Testis (tissue), 3 donors: ENCODE results near the gene CAPN5. TPM values are rescaled to one million over a fixed set of nuclear protein-coding genes. Genes with fewer than 3 reads are reported as not detected.

Experiments
- DNase-seq: peaks from one replicate; pipeline ENCODE4 v3.0.0-alpha.2; 2019
- H3K27ac ChIP-seq, 2 donors: fragments of 200-600 bp; sonication (generic); one replicate each; pipeline ENCODE4 v1.5.1; 2019
- H3K27me3 ChIP-seq: fragments of 200-600 bp; sonication (generic); one replicate; pipeline ENCODE4 v1.5.1; 2019
- H3K36me3 ChIP-seq: fragments of 200-600 bp; sonication (generic); one replicate; pipeline ENCODE4 v1.5.1; 2017; ENCODE audit warnings: low read depth; ENCODE audit errors: missing control alignments
- H3K4me1 ChIP-seq: fragments of 200-600 bp; sonication (generic); one replicate; pipeline ENCODE4 v1.5.1; 2019
- H3K4me3 ChIP-seq, 2 donors: fragments of 200-600 bp; sonication (generic); one replicate each; pipeline ENCODE4 v1.5.1; 2017 to 2019
- H3K9me3 ChIP-seq: fragments of 200-600 bp; sonication (generic); one replicate; pipeline ENCODE4 v1.5.1; 2017
- CTCF ChIP-seq, 3 experiments: fragments of 450-650 bp in 2 of 3; fragments of 200-600 bp in 1 of 3; sonication (generic) in 1 of 3; IDR thresholded peaks; one replicate each; pipeline ENCODE4 v1.5.1; 2016 to 2019; ENCODE audit warnings: antibody characterized with exemption in 3 of 3, mild to moderate bottlenecking in 2 of 3, moderate library complexity in 1 of 3
- POLR2A ChIP-seq: fragments of 450-650 bp; IDR thresholded peaks from one replicate; pipeline ENCODE4 v1.6.1; 2017; ENCODE audit warnings: antibody characterized with exemption, mild to moderate bottlenecking, moderate library complexity
- WGBS, 2 donors: methylation state at CpG; one replicate each; pipeline ENCODE4 v1.1.5; 2018; 5-methylcytosine and 5-hydroxymethylcytosine counted together
- intact Hi-C: fragments of 100-400 bp; cut with DNase I; formaldehyde crosslinking; loops from one replicate; pipeline ENCODE4 v1.15.1; 2023; ENCODE audit warnings: low total_unique reads
- polyA plus RNA-seq: library from polyadenylated mRNA; stranded (reverse); fragments of 350-450 nt; fragmentation: Illumina TruSeq; extraction: RNeasy Lipid Tissue Mini Kit (QIAGEN cat#74804); gene quantifications from one replicate; pipeline ENCODE4 v1.2.3, GENCODE V29; 2014; ENCODE audit warnings: low read depth, low replicate concordance; ENCODE audit not compliant: insufficient read depth
- total RNA-seq, 2 donors: library from RNA; depleted of rRNA; stranded (reverse); fragments of >200 nt; gene quantifications; one replicate each; pipeline ENCODE4 v1.2.3, GENCODE V29; 2016

Gene CAPN5
- total and polyA plus RNA-seq, 3 donors from 2014 or later: 62.3 to 116 (median 102) TPM

DNA sequence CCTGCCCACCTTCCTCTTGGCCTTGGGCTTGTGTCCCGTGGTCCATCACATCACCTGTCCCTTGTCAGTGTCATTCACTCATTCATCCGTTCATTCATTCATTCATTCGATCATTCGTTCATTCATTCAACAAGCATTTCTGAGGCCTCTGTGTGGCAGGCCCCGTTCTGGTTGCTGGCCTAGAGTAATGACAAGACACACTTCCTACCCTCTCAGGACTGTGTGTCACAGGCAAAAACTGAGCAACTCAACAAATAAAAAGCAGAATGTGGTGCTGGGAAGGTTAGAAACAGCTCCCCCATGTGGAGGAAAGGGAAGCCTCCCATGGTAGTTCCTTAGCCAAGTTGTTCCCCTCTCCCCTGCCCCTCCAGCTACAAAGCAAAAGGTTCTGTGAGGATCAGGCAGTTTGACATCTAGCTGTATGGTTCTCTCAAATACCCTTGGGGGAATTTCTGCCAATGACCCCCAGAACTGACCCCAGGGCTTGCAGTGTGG lies 34.3 kb downstream of the CAPN5 start:
- peaks cover 16% of the 10 kb centered on the region for H3K4me1 ChIP-seq
- H3K4me3 ChIP-seq: no peak overlapping the region
- no peak for DNase-seq
- no peaks in the 10 kb centered on the region for H3K27me3 ChIP-seq
- intact Hi-C loops: no loop called here
- H3K9me3 ChIP-seq: no peaks in the 10 kb centered on the region
- H3K27ac ChIP-seq: no peak overlapping the region
- H3K36me3 ChIP-seq: no peaks in the 10 kb centered on the region
- TF ChIP-seq POLR2A (no peak), CTCF (IDR thresholded peaks at IDR 0.05) (peak in 2 of 3 experiments; percentile 17 to 30)
- WGBS, 2 donors: 87 to 91% methylated on average over 5 of the region's 5 CpGs

GRCh38 chr11:77102246-77103210 lies 35.8 kb downstream of the CAPN5 start, which contains the start of gene OMP:
Gene OMP, plus strand, starts transcription at chr11:77102840. Its CDS starts 0 bp downstream, at chr11:77102840.
- Histone ChIP-seq H3K9me3 (no peaks in the 10 kb centered on the region), H3K4me1 (peaks cover 29% of the 10 kb centered on the region), H3K36me3 (no peaks in the 10 kb centered on the region), H3K4me3 (no peak within 1 kb of the TSS), H3K27me3 (no peaks in the 10 kb centered on the region), H3K27ac (no peak within 1 kb of the TSS)
- no peak for TF ChIP-seq POLR2A
- TF ChIP-seq CTCF (IDR thresholded peaks at IDR 0.05): no peak
- no peak for DNase-seq
- whole genome bisulfite sequencing, 2 donors: 89% methylated on average over 30 to 37 of the region's 37 CpGs
- intact Hi-C loops: no loop called here

DNA sequence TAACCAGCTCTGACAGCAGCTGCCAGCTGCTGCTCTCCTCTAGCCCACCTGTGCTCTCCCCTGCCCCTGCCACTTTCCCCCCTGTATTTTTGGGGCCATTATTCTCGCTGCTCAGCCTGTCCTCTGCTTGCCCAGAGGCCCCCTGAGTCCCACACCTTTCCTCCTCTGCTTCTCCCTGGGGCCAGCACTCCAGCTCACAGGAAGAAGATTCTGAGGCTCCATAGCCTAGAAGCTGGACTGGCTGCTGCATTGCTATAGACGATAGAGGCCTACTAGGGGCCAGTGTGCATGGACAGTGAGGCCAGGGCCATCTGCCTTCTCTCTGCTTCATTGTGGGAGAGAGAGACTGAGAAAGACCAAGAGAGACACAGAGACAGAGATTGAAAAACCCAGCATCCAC lies 36.5 kb downstream of the CAPN5 start:
- peaks cover 37% of the 10 kb centered on the region for H3K4me1 ChIP-seq
- no peak overlapping the region for H3K27ac ChIP-seq
- no peak for TF ChIP-seq POLR2A
- no peak for TF ChIP-seq CTCF (IDR thresholded peaks at IDR 0.05)
- intact Hi-C loops: no loop called here
- H3K36me3 ChIP-seq: no peaks in the 10 kb centered on the region
- H3K9me3 ChIP-seq: no peaks in the 10 kb centered on the region
- whole genome bisulfite sequencing, 2 donors: 63 to 78% methylated on average over 2 of the region's 2 CpGs
- H3K4me3 ChIP-seq: no peak overlapping the region
- no peaks in the 10 kb centered on the region for H3K27me3 ChIP-seq
- DNase-seq: no peak

GRCh38 chr11:77104727-77105126 lies 38.0 kb downstream of the CAPN5 start:
- Histone ChIP-seq H3K27ac (no peak overlapping the region), H3K9me3 (no peaks in the 10 kb centered on the region), H3K4me1 (peaks cover 46% of the 10 kb centered on the region), H3K27me3 (no peaks in the 10 kb centered on the region), H3K36me3 (no peaks in the 10 kb centered on the region), H3K4me3 (no peak overlapping the region)
- no peak for TF ChIP-seq POLR2A
- TF ChIP-seq CTCF (IDR thresholded peaks at IDR 0.05): no peak
- intact Hi-C loops: no loop called here
- 44 to 72% methylated on average over 5 to 8 of the region's 8 CpGs for WGBS, 2 donors
- DNase-seq: no peak
